ENCODE measurements around the gene STUM.
A peak's percentile ranks its signal among the peaks of the same experiment; 100 is the strongest.

The STUM gene

DNA sequence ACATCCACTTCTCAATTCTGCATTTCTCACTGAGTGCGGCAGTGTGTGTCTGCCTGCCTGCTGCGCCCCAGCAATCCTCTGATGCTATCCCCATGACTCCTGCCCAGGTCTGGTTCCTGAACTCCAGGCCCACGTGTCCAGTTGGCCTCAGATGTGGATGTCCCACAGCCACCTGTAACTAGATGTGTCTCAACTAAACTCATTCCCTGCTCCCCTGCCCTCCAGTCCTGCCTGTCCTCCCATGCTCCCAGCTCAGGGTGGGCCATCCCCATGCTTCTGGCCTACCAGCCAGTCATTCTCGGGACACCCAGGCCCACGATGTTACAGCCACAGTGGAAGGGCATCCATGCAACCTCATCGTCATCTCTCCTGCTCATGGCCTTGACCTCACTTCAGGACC, 76.8 kb downstream of the STUM start:
- Histone ChIP-seq H3K23ac (ENCODE audit: low read length) (no peak overlapping the region), H3K9me3 (ENCODE audit: insufficient read depth, low read depth, low read length) (peaks cover 2% of the 10 kb centered on the region)
- WGBS (ENCODE audit: extremely low coverage, insufficient coverage, insufficient read length), result no CpG with 5 or more reads among the region's 6 CpGs

DNA sequence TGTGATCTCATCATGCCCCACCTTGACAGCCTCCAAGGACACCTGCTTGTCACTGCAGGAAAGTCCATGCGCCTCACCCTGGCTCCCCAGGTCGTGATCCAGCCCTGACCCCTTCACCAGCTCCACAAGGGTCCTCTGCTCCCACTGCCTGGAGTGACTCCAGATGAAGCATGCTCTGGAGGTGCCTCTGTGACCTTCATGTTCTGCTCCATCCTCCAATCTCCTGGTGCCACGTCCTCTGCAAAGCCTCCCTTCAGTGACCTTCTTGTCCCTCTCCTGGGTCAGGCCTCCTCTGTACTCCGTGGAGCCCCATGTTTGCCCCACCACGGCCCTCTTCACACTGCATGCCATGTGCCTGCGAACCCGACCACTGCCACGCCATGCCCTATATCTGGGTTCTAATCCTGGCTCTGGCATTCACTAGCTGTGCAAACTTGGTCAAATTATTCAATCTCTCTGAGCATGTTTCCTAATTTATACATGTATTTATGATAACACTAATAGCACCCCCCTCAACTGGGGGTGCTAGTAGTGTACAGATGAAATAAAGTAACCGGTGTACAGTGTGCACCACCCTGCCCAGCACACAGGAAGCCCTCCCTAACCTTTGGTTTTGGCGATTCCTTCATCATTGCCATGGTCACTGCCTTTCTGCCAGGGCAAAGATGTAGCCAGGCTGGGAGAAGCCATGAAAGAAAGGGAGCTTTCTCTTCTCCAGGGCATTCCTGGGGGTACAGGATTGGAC, 77.4 kb downstream of the STUM start:
- no peak overlapping the region for H3K4me2 ChIP-seq (ENCODE audit: low read length)
- H4K91ac ChIP-seq (ENCODE audit: low read depth, low read length), result no peak overlapping the region
- no peak for DNase-seq
- no peak overlapping the region for H3K23ac ChIP-seq (ENCODE audit: low read length)
- no peak overlapping the region for H3K27ac ChIP-seq (ENCODE audit: low read depth, low read length)
- H2BK12ac ChIP-seq (ENCODE audit: low read length), result no peak overlapping the region
- H3K9ac ChIP-seq (ENCODE audit: low read length), result no peak overlapping the region
- H3K4me3 ChIP-seq (ENCODE audit: low read depth, low read length), result no peak overlapping the region
- no peaks in the 10 kb centered on the region for H3K27me3 ChIP-seq (ENCODE audit: insufficient read depth, low read length)
- H2AFZ ChIP-seq (ENCODE audit: insufficient read depth, low read length, poor library complexity), result no peak overlapping the region
- H3K14ac ChIP-seq (ENCODE audit: low read length), result no peak overlapping the region
- no peak overlapping the region for H2BK5ac ChIP-seq (ENCODE audit: low read depth, low read length, poor library complexity)
- H3K79me2 ChIP-seq (ENCODE audit: control insufficient read depth, insufficient read depth, low read length, poor library complexity), result no peaks in the 10 kb centered on the region
- no CpG with 5 or more reads among the region's 10 CpGs for WGBS (ENCODE audit: extremely low coverage, insufficient coverage, insufficient read length)
- no peak overlapping the region for H4K12ac ChIP-seq (ENCODE audit: low read depth, low read length)
- H3K18ac ChIP-seq (ENCODE audit: low read length), result no peak overlapping the region
- no peak overlapping the region for H2AK5ac ChIP-seq (ENCODE audit: low read length)
- H3K9me3 ChIP-seq (ENCODE audit: insufficient read depth, low read depth, low read length), result peaks cover 2% of the 10 kb centered on the region
- H3K4ac ChIP-seq (ENCODE audit: low read depth, low read length), result no peak overlapping the region
- no peak overlapping the region for H2BK120ac ChIP-seq (ENCODE audit: insufficient read depth, low read length, poor library complexity)
- H3K36me3 ChIP-seq (ENCODE audit: control insufficient read depth in 1 of 2, insufficient read depth in 2 of 2, low read length in 2 of 2), result no peaks in the 10 kb centered on the region
- no peak overlapping the region for H4K8ac ChIP-seq (ENCODE audit: low read depth, low read length)
- H3K4me1 ChIP-seq (ENCODE audit: control insufficient read depth in 1 of 2, insufficient read depth in 2 of 2, low read length in 2 of 2), result no peaks in the 10 kb centered on the region
- no peaks in the 10 kb centered on the region for H3K79me1 ChIP-seq (ENCODE audit: low read length)

More for the DNA sequence above, 76.8 kb downstream of the STUM start:
- Histone ChIP-seq H3K4me3 (ENCODE audit: low read depth, low read length) (no peak overlapping the region), H3K14ac (ENCODE audit: low read length) (no peak overlapping the region), H2BK12ac (ENCODE audit: low read length) (no peak overlapping the region), H2AK5ac (ENCODE audit: low read length) (no peak overlapping the region), H2BK5ac (ENCODE audit: low read depth, low read length, poor library complexity) (no peak overlapping the region), H2AFZ (ENCODE audit: insufficient read depth, low read length, poor library complexity) (no peak overlapping the region), H3K4me1 (ENCODE audit: control insufficient read depth in 1 of 2, insufficient read depth in 2 of 2, low read length in 2 of 2) (no peaks in the 10 kb centered on the region), H3K4ac (ENCODE audit: low read depth, low read length) (no peak overlapping the region), H3K4me2 (ENCODE audit: low read length) (no peak overlapping the region), H2BK120ac (ENCODE audit: insufficient read depth, low read length, poor library complexity) (no peak overlapping the region), H3K79me1 (ENCODE audit: low read length) (no peaks in the 10 kb centered on the region), H3K27me3 (ENCODE audit: insufficient read depth, low read length) (no peaks in the 10 kb centered on the region), H3K9ac (ENCODE audit: low read length) (no peak overlapping the region), H3K79me2 (ENCODE audit: control insufficient read depth, insufficient read depth, low read length, poor library complexity) (no peaks in the 10 kb centered on the region), H4K8ac (ENCODE audit: low read depth, low read length) (no peak overlapping the region), H3K36me3 (ENCODE audit: control insufficient read depth in 1 of 2, insufficient read depth in 2 of 2, low read length in 2 of 2) (no peaks in the 10 kb centered on the region), H4K91ac (ENCODE audit: low read depth, low read length) (no peak overlapping the region), H3K18ac (ENCODE audit: low read length) (no peak overlapping the region), H3K27ac (ENCODE audit: low read depth, low read length) (no peak overlapping the region), H4K12ac (ENCODE audit: low read depth, low read length) (no peak overlapping the region)
- DNase-seq, result no peak

DNA sequence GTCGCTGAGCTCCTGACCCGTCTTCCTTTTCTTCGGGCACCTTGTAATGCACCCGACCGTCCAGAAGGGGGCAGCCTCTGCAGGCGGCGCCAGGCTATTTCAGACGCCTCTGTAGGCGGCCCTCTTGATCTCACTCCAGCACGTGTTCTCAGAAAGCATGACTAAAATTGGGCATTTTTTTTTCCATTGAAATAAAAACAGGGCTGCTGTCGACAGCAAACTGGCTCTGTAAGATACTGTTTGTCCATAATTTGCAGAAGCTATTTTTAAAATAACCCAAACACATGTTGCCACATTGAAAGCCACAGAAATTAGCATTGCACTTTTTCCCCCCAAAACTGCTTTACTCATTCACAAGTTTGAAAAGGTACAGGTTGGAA, 78.0 kb downstream of the STUM start:
- H3K79me1 ChIP-seq (ENCODE audit: low read length), result no peaks in the 10 kb centered on the region
- no peak overlapping the region for H4K91ac ChIP-seq (ENCODE audit: low read depth, low read length)
- no peak overlapping the region for H3K4me3 ChIP-seq (ENCODE audit: low read depth, low read length)
- H2BK120ac ChIP-seq (ENCODE audit: insufficient read depth, low read length, poor library complexity), result no peak overlapping the region
- no peak overlapping the region for H2BK5ac ChIP-seq (ENCODE audit: low read depth, low read length, poor library complexity)
- peak; percentile 46 to 72 for DNase-seq
- no peaks in the 10 kb centered on the region for H3K79me2 ChIP-seq (ENCODE audit: control insufficient read depth, insufficient read depth, low read length, poor library complexity)
- no peak overlapping the region for H3K4ac ChIP-seq (ENCODE audit: low read depth, low read length)
- no peak overlapping the region for H3K4me2 ChIP-seq (ENCODE audit: low read length)
- H3K27me3 ChIP-seq (ENCODE audit: insufficient read depth, low read length), result no peaks in the 10 kb centered on the region
- H2AFZ ChIP-seq (ENCODE audit: insufficient read depth, low read length, poor library complexity), result no peak overlapping the region
- H3K27ac ChIP-seq (ENCODE audit: low read depth, low read length), result no peak overlapping the region
- H2BK12ac ChIP-seq (ENCODE audit: low read length), result no peak overlapping the region
- H4K8ac ChIP-seq (ENCODE audit: low read depth, low read length), result no peak overlapping the region
- H3K23ac ChIP-seq (ENCODE audit: low read length), result no peak overlapping the region
- peaks cover 2% of the 10 kb centered on the region for H3K9me3 ChIP-seq (ENCODE audit: insufficient read depth, low read depth, low read length)
- H3K36me3 ChIP-seq (ENCODE audit: control insufficient read depth in 1 of 2, insufficient read depth in 2 of 2, low read length in 2 of 2), result no peaks in the 10 kb centered on the region
- H3K14ac ChIP-seq (ENCODE audit: low read length), result no peak overlapping the region
- H4K12ac ChIP-seq (ENCODE audit: low read depth, low read length), result no peak overlapping the region
- H3K9ac ChIP-seq (ENCODE audit: low read length), result no peak overlapping the region
- H3K18ac ChIP-seq (ENCODE audit: low read length), result no peak overlapping the region
- H2AK5ac ChIP-seq (ENCODE audit: low read length), result no peak overlapping the region
- no peaks in the 10 kb centered on the region for H3K4me1 ChIP-seq (ENCODE audit: control insufficient read depth in 1 of 2, insufficient read depth in 2 of 2, low read length in 2 of 2)
- no CpG with 5 or more reads among the region's 11 CpGs for WGBS (ENCODE audit: extremely low coverage, insufficient coverage, insufficient read length)

DNA sequence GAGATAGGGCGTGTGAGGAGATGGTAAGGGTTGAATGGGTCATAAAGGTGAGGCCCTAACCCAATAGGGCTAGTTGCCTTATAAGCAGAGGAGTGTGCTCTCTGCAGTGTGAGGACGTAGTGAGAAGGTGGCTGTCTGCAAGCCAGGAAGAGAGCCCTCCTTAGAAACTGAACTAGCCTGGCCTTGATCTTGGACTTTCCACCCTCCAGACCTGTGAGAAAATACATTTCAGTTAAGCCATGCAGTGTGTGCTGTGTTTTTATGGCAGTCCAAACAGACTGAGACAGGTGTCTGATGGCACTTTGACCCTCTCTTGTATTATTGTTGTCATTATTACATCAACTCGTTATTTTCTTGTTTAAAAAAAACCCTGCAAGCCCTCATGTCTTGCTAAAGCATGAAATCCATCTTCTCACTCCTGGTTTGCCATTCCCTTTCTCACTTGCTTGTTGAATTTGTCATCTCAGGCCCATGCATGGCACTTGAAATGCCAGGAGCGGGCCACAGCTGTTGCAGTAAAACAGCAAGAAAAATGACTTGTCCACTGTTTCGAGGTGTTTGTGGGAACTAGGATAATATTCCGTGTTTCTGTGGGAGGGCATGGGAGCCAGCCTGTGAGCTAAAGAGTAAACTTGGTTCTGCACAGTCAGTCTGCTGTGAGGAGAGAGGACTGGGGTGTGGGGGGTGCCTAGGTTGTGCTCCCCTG, 78.6 kb downstream of the STUM start:
- Histone ChIP-seq H3K4me2 (ENCODE audit: low read length) (no peak overlapping the region), H3K79me1 (ENCODE audit: low read length) (no peaks in the 10 kb centered on the region), H3K23ac (ENCODE audit: low read length) (no peak overlapping the region), H4K12ac (ENCODE audit: low read depth, low read length) (no peak overlapping the region), H3K36me3 (ENCODE audit: control insufficient read depth in 1 of 2, insufficient read depth in 2 of 2, low read length in 2 of 2) (no peaks in the 10 kb centered on the region), H3K18ac (ENCODE audit: low read length) (no peak overlapping the region), H2BK5ac (ENCODE audit: low read depth, low read length, poor library complexity) (no peak overlapping the region), H2BK120ac (ENCODE audit: insufficient read depth, low read length, poor library complexity) (no peak overlapping the region), H4K8ac (ENCODE audit: low read depth, low read length) (no peak overlapping the region), H3K4me3 (ENCODE audit: low read depth, low read length) (no peak overlapping the region), H2AFZ (ENCODE audit: insufficient read depth, low read length, poor library complexity) (no peak overlapping the region), H3K14ac (ENCODE audit: low read length) (no peak overlapping the region), H2BK12ac (ENCODE audit: low read length) (no peak overlapping the region), H2AK5ac (ENCODE audit: low read length) (no peak overlapping the region), H3K9ac (ENCODE audit: low read length) (no peak overlapping the region), H3K27me3 (ENCODE audit: insufficient read depth, low read length) (no peaks in the 10 kb centered on the region), H3K9me3 (ENCODE audit: insufficient read depth, low read depth, low read length) (peaks cover 2% of the 10 kb centered on the region), H3K4me1 (ENCODE audit: control insufficient read depth in 1 of 2, insufficient read depth in 2 of 2, low read length in 2 of 2) (no peaks in the 10 kb centered on the region), H3K27ac (ENCODE audit: low read depth, low read length) (no peak overlapping the region), H4K91ac (ENCODE audit: low read depth, low read length) (no peak overlapping the region), H3K79me2 (ENCODE audit: control insufficient read depth, insufficient read depth, low read length, poor library complexity) (no peaks in the 10 kb centered on the region), H3K4ac (ENCODE audit: low read depth, low read length) (no peak overlapping the region)
- WGBS (ENCODE audit: extremely low coverage, insufficient coverage, insufficient read length), result no CpG with 5 or more reads among the region's 6 CpGs
- DNase-seq, result no peak
